Lower lobe of right lung (tissue), 2 donors: ENCODE results near the gene IRAK4. TPM values are rescaled to one million over a fixed set of nuclear protein-coding genes. Genes with fewer than 3 reads are reported as not detected.

Experiments
- ATAC-seq, 2 donors: fragments of 200-7000 bp; cut with Tn5 transposase; one replicate each; pipeline ENCODE4 v1.9.1; 2020 to 2022; ENCODE audit warnings: mild to moderate bottlenecking in 2 of 2, moderate library complexity in 2 of 2
- DNase-seq: peaks from one replicate; pipeline ENCODE4 v3.0.0-alpha.2; 2020
- H3K27ac ChIP-seq: fragments of 200-600 bp; one replicate; pipeline ENCODE4 v1.8.0; 2022
- H3K27me3 ChIP-seq: fragments of 200-600 bp; one replicate; pipeline ENCODE4 v1.8.0; 2022; ENCODE audit warnings: low read depth
- H3K36me3 ChIP-seq: fragments of 200-600 bp; one replicate; pipeline ENCODE4 v1.8.0; 2022; ENCODE audit warnings: mild to moderate bottlenecking
- H3K4me1 ChIP-seq: fragments of 200-600 bp; one replicate; pipeline ENCODE4 v1.8.0; 2022
- H3K4me3 ChIP-seq: fragments of 200-600 bp; one replicate; pipeline ENCODE4 v1.8.0; 2022; ENCODE audit warnings: mild to moderate bottlenecking
- H3K9me3 ChIP-seq: fragments of 200-600 bp; one replicate; pipeline ENCODE4 v1.8.0; 2022
- intact Hi-C: fragments of 100-400 bp; cut with DNase I; formaldehyde crosslinking; loops from one replicate; pipeline ENCODE4 v1.11.0; 2022
- total RNA-seq: library from RNA; stranded (reverse); fragmentation: NEBNext Ultra II Directional; extraction: Animal tissue kit (Norgen Biotek cat#: 25700); gene quantifications from one replicate; pipeline ENCODE4 v1.2.1, GENCODE V29; 2021
- TF ChIP-seq, protein P1 (sequence below): fragments of 200-600 bp; IDR thresholded peaks from one replicate; pipeline ENCODE4 v1.8.0; 2022; ENCODE audit warnings: antibody characterized with exemption, mild to moderate bottlenecking
- donor health status: DM: no; HTN: yes; CAD: no; lungs with severe emphysema.

Gene IRAK4
- total RNA-seq, 1 donor from 2014 or later: 23.2 TPM

- Histone ChIP-seq H3K27ac (no peak overlapping the region), H3K4me3 (no peak overlapping the region), H3K27me3 (no peaks in the 10 kb centered on the region), H3K4me1 (no peaks in the 10 kb centered on the region), H3K9me3 (no peaks in the 10 kb centered on the region), H3K36me3 (peaks cover 20% of the 10 kb centered on the region)
- ATAC-seq: no peak
- intact Hi-C loops: no loop called here
- TF ChIP-seq, protein P1, sequence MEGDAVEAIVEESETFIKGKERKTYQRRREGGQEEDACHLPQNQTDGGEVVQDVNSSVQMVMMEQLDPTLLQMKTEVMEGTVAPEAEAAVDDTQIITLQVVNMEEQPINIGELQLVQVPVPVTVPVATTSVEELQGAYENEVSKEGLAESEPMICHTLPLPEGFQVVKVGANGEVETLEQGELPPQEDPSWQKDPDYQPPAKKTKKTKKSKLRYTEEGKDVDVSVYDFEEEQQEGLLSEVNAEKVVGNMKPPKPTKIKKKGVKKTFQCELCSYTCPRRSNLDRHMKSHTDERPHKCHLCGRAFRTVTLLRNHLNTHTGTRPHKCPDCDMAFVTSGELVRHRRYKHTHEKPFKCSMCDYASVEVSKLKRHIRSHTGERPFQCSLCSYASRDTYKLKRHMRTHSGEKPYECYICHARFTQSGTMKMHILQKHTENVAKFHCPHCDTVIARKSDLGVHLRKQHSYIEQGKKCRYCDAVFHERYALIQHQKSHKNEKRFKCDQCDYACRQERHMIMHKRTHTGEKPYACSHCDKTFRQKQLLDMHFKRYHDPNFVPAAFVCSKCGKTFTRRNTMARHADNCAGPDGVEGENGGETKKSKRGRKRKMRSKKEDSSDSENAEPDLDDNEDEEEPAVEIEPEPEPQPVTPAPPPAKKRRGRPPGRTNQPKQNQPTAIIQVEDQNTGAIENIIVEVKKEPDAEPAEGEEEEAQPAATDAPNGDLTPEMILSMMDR: no peak
- DNase-seq: no peak
Measured at GRCh38 chr12:43728698-43729097, 30.1 kb upstream of the IRAK4 start.

- TF ChIP-seq, protein P1: no peak
- intact Hi-C loops: no loop called here
- Histone ChIP-seq H3K4me3 (no peak overlapping the region), H3K4me1 (no peaks in the 10 kb centered on the region), H3K27me3 (no peaks in the 10 kb centered on the region), H3K9me3 (no peaks in the 10 kb centered on the region), H3K27ac (no peak overlapping the region), H3K36me3 (peaks cover 36% of the 10 kb centered on the region)
- ATAC-seq: no peak
- no peak for DNase-seq
Measured at GRCh38 chr12:43730283-43730682, 28.5 kb upstream of the IRAK4 start.

DNA sequence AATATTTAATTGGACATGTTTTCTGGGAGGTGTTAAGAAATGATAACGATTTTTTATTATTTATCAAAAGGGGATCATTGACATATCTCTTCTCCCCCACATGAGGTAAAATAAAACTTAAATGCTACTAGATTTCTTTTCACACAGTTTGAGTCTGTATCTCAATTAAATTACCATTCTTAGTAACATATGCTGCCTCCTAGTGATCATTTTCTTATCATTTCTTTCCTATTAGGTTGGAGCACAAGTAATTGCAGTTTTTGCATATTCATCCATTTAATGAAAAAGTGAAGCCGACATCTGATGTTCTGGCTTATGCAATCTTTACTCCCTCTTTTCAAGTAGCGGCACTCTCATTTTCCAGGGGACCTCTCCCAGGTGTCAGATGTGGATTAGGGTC, 25.1 kb upstream of the IRAK4 start:
- intact Hi-C loops: no loop called here
- Histone ChIP-seq H3K4me1 (no peaks in the 10 kb centered on the region), H3K9me3 (no peaks in the 10 kb centered on the region), H3K27me3 (no peaks in the 10 kb centered on the region), H3K27ac (no peak overlapping the region), H3K4me3 (no peak overlapping the region), H3K36me3 (peaks cover 56% of the 10 kb centered on the region)
- ATAC-seq: no peak
- TF ChIP-seq, protein P1: no peak
- no peak for DNase-seq

DNA sequence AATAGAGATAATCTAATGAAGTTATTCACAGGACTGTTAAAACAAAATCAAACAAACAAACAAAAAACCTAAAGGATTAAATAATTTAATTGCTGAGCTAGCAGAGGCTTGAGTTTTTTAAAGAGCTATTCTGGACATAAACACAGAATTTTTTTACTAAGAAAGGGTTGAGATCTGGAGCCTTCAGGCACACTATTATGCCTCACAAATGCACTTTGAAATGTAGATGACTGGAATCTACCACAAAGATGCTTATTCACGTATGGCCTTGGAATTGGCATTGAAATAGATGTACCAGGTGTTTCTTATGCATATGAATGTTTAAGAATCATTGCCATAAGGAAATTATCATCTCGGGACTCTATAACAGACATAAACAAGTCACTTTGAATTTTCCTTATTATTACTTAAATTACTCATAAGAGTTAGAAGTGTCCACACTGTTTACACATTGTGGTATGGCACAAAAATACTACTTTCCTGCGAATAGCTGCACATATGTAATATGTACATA, 21.8 kb upstream of the IRAK4 start:
- Histone ChIP-seq H3K4me3 (no peak overlapping the region), H3K36me3 (peaks cover 40% of the 10 kb centered on the region), H3K27ac (no peak overlapping the region), H3K9me3 (no peaks in the 10 kb centered on the region), H3K27me3 (no peaks in the 10 kb centered on the region), H3K4me1 (no peaks in the 10 kb centered on the region)
- no peak for ATAC-seq
- DNase-seq: no peak
- intact Hi-C loops: no loop called here
- TF ChIP-seq, protein P1: no peak

DNA sequence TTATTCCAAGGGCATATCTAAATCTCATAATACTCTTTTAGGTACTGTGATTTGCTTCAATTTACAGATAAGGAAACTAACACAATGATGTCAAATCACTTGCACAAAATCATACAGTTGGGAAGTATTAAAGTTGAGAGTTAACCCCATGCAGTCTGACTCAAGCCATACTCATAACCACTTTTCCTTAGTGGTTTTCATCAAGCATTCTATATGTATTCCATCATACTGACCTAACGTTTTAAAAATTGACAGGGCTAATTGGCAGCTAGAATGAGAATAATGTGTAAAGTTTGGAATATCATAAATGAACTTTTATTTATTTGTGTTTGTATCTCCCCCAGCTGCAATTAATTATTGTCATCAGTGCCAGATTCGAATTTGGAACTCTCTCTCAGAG, 21.1 kb upstream of the IRAK4 start:
- intact Hi-C loops: no loop called here
- no peak for DNase-seq
- H3K36me3 ChIP-seq: peaks cover 46% of the 10 kb centered on the region

More for the DNA sequence above, 21.1 kb upstream of the IRAK4 start:
- H3K27ac ChIP-seq: no peak overlapping the region
- H3K9me3 ChIP-seq: no peaks in the 10 kb centered on the region
- H3K27me3 ChIP-seq: no peaks in the 10 kb centered on the region
- H3K4me1 ChIP-seq: no peaks in the 10 kb centered on the region
- no peak overlapping the region for H3K4me3 ChIP-seq
- TF ChIP-seq, protein P1: no peak
- ATAC-seq: no peak
